HTR-8/SVneo (cell line): ENCODE data around the gene SPON2.

Source experiments
- DNase-seq: peaks from one replicate; pipeline ENCODE4 v3.0.0; 2011; ENCODE audit warnings: low spot score, mixed read lengths; ENCODE audit not compliant: insufficient read length
- FAIRE-seq: peaks from 2 replicates; lab custom pipeline; 2011; peaks lifted over from hg19 to GRCh38; lab: Jason Lieb, UNC

The SPON2 gene

GRCh38 chr4:1172228-1172851, at the start of gene SPON2:
Gene SPON2, minus strand, starts transcription at chr4:1172583.
- DNase-seq, result no peak
- no peak for FAIRE-seq

DNA sequence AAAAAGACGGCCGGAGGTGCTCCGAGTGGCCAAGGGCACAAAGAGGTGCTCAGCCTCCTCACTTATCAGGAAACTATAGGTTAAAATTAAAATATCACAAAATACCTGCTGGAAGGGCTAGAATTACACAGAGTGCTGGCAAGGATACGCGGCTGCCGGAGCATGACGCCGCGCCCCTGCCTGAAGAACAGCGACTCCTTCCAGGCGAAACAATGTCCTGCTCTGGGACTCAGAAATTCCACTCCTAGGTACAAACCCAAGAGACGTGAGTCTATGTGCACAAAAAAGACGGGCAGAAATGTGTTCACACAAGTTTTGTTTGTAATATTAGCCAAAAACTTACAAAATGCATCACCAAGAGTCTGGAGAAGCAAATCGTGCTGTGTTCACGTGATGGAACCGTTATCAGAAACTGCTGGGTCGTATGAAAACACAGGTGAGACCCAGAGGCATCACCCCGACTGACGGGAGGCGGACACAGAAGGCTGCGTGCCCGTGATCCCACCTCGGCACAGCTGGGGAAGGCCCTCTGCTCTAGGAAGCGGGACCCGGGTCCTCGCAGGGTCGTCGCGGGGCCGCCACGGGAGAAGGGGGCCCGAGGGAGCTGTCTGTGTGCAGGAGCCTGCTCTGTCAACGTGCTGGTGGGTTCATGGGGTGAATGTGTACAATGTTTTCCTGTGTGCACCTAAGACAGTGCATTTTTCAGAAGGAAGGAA, 48.9 kb upstream of the SPON2 start:
- FAIRE-seq (no peak), DNase-seq (no peak)

DNA sequence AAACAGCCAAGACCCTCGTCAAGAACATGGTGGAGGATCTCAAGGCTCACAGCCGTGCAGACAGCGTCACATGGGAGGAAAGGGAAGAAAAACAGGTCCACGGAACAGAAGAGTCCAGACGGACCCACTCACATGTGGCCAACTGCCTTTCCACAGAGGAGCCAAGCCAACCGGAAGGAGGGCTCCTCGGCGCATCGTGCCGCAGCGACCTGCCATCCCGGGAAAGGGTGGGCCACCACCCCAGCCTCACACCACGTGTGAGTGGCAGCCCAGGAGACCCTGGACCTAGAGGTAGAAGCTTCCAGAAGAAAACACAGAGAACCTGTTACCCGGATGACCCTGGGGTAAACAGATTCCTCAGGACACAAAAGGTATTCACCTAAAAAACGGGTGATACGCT, 48.2 kb upstream of the SPON2 start:
- FAIRE-seq (no peak), DNase-seq (no peak)

- DNase-seq, result no peak
- no peak for FAIRE-seq
Observed at GRCh38 chr4:1219566-1219950, 47.2 kb upstream of the SPON2 start.

DNA sequence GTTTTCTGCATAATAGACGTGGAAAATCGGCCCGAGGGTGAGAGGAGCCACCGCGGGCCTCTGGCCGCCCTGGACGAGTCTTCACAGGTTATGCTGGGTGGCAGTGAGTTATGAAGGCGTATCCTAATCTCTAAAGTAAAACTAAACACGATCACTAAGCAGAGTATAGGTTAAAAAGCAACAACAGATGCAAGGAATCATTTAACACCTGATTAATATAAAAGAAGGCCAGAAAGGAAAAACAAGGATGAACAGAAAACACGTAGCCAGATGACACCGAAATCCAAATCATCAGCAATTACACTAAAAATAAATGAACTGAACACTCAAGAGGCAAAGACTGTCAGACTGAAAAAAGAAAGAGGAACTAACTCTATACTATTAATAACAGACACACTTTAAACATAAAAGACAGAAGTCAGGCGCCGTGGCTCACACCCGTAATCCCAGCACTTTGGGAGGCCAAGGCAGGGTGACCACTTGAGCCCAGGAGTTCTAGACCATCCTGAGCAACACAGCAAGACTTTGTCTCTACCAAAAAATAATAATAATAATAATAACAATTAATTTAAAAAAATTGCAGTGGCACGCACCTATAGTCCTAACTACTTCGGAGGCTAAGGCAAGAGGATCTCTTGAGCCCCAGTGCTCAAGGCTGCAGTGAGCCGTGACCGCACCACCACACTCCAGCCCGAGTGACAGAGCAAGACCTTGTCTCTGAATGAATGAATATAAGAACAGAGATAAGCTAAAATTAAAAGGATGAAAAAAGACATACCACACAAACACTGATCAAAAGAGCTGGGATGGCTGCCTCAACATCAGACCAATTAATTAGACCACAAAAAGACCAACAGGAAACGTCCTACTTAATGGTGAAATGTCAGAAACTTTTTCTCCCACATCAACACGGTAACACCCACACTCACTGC, 46.5 kb upstream of the SPON2 start:
- DNase-seq, result no peak
- no peak for FAIRE-seq

- FAIRE-seq, result no peak
- DNase-seq, result no peak
Observed at GRCh38 chr4:1217366-1217765, 45.0 kb upstream of the SPON2 start.

DNA sequence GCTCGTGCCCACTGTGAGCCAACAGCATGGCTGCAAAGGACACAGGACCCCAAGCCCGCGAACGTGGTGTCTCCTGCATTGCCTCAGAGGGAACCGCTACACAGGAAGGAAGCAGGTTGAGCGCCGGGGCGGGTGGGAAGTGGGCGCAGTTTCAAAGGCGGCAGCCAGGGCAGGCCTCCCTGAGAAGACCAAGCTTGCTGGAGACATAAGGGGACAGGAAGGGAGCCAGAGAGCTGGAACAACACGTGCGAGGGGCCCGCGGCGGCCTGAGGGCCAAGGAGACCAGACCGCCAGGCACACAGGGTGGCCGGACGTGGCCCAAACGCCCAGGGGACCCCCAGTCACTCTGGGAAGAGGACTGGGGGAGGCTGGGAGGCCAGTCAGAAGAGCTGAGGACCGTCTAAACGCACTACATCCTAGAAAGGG, 44.5 kb upstream of the SPON2 start:
- DNase-seq, result no peak
- FAIRE-seq, result no peak

GRCh38 chr4:1216076-1216614, 43.8 kb upstream of the SPON2 start:
- no peak for FAIRE-seq
- DNase-seq, result no peak

DNA sequence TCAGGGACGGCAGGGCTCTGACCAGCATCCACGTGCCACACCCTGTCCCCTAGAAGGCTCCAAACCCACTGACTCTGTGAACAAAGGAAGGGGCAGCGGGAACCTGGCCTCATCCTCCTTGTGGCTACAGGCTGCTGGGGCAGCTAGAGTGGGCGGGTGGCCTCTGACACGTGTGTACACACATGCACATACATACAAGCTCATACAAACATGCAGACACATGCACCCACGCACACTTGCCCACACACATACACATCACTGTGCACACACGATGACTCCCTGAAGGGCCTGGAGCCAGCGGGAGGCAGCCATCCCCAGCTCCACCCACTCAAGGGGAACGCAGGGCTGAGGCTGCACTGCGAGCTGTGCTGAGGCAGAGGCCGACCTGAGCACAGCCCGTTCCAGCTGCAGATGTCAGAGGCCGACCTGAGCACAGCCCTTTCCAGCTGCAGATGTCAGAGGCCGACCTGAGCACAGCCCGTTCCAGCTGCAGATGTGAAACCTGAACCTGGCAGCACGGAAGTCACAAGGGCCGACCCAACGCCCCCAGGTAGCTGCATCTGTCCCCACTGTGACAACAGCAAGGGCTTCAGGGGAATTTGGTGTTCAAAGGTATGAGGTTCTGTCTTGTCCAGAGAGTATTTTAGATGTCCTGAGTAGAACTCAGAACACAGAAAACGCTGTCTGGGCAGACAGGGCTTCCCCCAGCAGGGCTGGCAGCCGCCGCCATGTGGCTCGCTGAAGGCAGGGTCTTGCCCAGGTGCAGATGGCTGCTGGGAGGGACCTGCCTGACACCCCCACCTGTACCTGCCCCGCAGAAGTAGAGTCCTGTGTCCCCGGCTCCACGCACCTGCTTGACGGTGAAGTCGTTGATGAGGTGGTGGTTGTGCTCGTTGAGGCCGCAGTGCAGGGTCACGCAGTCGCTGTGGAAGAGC, 43.0 kb upstream of the SPON2 start:
- no peak for DNase-seq
- FAIRE-seq, result no peak

DNA sequence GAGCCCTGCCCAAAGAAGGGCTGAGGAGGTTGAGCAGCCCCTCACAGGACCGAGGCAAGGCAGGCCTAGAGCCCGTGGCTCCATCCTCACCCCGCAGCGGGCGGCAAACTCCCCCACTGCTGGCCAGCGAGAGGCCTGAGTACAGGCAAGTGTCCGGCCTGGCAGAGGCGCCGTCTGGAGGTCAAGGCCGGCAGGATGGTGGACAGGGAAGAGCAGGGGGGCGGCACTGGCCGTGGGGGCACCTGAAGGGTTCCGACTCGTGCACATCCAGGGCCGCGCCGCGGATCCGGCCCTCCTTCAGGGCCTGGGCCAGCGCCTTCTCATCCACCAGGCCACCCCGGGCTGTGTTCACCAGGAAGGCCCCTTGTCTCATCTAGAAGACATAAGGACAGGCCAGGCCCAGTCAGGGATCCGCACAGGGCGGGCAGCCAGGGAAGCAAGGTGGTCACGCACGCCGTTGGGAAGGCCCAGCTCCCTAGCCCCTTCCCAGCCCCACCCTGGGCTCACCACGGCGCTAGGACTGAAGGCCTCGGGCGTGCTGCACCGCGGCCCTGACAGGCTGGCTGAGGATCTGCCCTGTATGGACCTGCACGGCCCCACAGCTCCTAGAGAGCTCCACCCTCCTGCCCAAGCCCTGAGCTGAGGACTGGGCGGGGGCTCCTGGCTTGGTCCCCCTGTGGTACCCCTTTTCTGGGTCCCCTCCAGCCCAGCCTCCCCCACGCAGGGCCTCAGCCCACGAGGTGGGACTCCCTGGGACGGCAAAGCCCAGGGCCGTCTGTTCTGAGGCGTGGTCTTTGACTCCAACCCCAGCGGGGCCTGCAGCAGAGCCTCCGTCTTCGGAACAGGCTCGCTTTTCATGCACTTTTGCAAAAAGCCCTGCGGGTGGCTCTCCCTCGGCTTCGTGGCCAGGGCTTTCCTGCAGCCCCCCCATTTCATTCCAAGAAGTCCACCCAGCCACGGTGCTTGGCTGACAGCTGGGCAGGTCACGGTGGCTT, 42.0 kb upstream of the SPON2 start:
- DNase-seq (no peak), FAIRE-seq (no peak)

- FAIRE-seq (no peak), DNase-seq (no peak)
Observed at GRCh38 chr4:1213336-1213995, 41.1 kb upstream of the SPON2 start.

- no peak for DNase-seq
- no peak for FAIRE-seq
Observed at GRCh38 chr4:1212546-1213335, 40.4 kb upstream of the SPON2 start.

DNA sequence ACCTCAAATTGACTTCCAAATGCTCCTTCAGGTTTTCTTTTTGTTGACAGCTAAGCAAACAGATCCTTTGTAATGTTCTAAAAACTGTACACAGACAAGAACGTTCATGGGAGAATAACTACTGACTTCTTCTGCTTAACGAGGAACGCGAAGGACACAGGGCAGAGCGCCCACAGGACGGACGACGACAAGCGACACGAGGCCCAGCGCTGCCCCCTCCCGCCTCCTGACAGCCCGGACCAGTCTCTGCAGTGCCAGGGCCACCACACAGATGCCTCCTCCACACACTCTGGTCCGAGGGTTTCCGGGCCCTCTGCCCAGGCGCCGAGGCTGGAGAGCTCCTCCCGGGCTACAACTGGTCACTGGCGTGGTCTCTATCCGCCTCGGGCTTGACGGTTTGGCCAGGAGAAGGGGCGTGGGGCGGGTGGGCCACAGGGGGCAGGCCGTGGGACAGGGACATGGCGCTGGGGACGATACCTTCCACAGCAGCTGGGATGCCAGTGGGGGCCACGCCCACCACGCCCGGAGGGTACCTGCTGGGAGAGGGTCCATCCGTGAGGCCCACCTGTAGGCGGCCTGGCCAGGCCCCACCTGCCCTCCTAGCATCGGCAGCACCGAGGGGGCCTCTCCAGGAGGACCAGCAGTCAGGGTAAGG, 39.6 kb upstream of the SPON2 start:
- FAIRE-seq (no peak), DNase-seq (no peak)

- DNase-seq (no peak), FAIRE-seq (no peak)
Observed at GRCh38 chr4:1211371-1211770, 39.0 kb upstream of the SPON2 start.

DNA sequence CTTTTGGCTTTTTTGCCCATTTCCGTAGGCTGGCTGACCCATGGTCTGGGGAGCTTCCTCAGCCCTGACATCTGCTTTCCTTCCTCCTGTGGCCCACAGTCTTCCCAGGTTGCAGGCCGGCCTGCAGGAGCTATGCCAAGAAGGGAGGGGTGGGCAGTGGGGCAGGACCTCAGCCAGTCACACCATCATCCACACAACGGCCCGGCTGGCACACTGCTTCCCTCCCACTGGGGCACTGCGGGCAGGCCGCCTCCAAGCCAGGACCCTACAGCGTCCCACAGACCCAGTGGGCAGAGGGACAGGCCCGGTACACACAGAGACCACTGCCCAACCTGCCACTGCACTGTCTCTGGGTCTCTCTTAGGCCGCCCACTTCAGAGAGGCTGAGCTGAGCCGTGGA, 38.6 kb upstream of the SPON2 start:
- DNase-seq (no peak), FAIRE-seq (no peak)

GRCh38 chr4:1210241-1210841, 38.0 kb upstream of the SPON2 start:
- FAIRE-seq (no peak), DNase-seq (no peak)
